Activated naive CD8-positive, alpha-beta T cell treated with anti-CD3 and anti-CD28 coated beads, Interleukin-2, amount 10 ng/mL, durations not matched to agents 7 days and 5 days (primary cell): ENCODE data around the gene LIFR. TPM values are rescaled to one million over a fixed set of nuclear protein-coding genes. Genes with fewer than 3 reads are reported as not detected.
"Not testable (repeated sequence)": the region's sequence is repeated elsewhere in the genome, so short reads cannot be mapped to it uniquely, and the experiment has no call there.

Experiments used
- ATAC-seq: fragments of 150-1000 bp; cut with Tn5 transposase; one replicate; pipeline ENCODE4 v1.10.0; 2021; ENCODE audit warnings: low read depth, moderate library complexity
- POLR2A ChIA-PET: fragments of 350-600 bp; sonication (Branson Sonifier 250); formaldehyde crosslinking; loops from one replicate; lab custom pipeline; 2021; ENCODE audit warnings: antibody characterized with exemption; lab: Charles Lee
- DNase-seq: peaks from one replicate; pipeline ENCODE4 v3.0.0; 2021
- H3K27ac Mint-ChIP-seq: one replicate; pipeline ENCODE4 v1.8.0; 2022; ENCODE audit warnings: mild to moderate bottlenecking, mixed read lengths
- H3K27me3 Mint-ChIP-seq: one replicate; pipeline ENCODE4 v1.8.0; 2022; ENCODE audit warnings: mild to moderate bottlenecking, moderate library complexity, mixed read lengths
- H3K36me3 Mint-ChIP-seq: one replicate; pipeline ENCODE4 v1.8.0; 2021; ENCODE audit warnings: mild to moderate bottlenecking, mixed read lengths
- H3K4me1 Mint-ChIP-seq: one replicate; pipeline ENCODE4 v1.8.0; 2021; ENCODE audit warnings: mixed read lengths
- H3K4me3 Mint-ChIP-seq: one replicate; pipeline ENCODE4 v1.8.0; 2022; ENCODE audit warnings: mild to moderate bottlenecking, moderate library complexity, mixed read lengths
- H3K9me3 Mint-ChIP-seq: one replicate; pipeline ENCODE4 v1.8.0; 2021; ENCODE audit warnings: mixed read lengths
- total RNA-seq, 2 experiments: library from RNA; stranded (reverse); gene quantifications; one replicate each; pipeline ENCODE4 v1.2.3, GENCODE V29; 2021

Gene LIFR
- total RNA-seq, 2 experiments from 2014 or later, result not detected

DNA sequence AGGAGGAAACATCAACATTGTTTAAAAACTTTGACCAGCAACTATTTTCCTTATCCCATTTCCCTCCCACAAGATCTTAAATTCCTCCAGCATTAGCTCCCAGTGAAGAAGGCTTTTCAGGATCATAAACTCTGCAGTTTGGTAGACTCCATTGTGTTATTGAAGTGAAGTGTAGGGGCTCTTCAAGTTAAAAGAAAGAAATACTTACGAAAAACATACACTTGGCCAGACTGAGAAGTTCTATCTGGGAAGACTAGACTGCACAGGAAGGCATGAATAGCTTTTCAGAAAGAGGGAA, 22.3 kb downstream of the LIFR start:
- POLR2A ChIA-PET, result no interaction called here
- Mint-ChIP-seq H3K4me1 (no peaks in the 10 kb centered on the region), H3K27me3 (peaks cover 14% of the 10 kb centered on the region), H3K27ac (no peak overlapping the region), H3K9me3 (no peaks in the 10 kb centered on the region), H3K4me3 (no peak overlapping the region), H3K36me3 (no peaks in the 10 kb centered on the region)
- ATAC-seq (no peak), DNase-seq (no peak)

DNA sequence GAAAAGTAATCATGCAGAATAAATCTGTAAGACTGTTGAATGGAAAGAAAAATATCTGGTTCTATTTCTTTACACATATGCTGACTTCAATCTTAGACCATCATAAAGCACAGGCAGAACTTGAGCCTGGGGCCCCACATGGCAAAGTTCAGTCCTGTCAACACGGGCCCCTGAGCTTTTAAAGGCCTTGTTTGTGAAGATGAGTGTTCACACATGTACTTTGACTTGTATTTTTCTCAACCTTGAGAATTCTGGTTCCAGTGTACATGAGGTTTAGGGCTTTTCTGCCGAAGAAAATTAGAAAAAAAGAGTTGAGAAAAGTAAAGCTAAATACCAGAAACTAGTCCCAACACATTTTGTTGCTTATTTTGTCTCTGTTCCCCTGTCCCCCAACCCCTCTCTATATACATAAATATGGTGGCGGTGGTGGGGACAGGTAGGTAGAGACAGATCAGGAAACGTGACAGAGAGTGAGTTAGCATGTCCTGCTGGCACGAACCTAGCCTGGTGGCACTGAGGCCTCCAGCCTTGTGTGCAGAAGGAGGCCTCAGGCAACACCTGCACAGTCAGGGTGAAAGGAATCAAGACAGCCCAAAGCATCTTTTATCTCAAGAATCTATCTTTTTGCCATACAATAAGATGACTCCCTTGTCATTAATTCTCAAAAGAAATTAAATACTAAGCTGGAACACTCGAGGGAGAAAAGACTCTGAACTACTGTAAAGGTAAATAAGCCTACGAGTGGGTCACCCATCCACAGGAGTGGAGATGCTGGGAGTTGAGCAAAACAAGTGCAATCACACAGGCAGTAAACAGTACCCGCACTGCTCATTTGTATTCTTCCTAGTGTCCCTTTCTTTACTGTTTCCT, 22.9 kb downstream of the LIFR start:
- Mint-ChIP-seq H3K9me3 (no peaks in the 10 kb centered on the region), H3K27ac (no peak overlapping the region), H3K36me3 (no peaks in the 10 kb centered on the region), H3K27me3 (peaks cover 14% of the 10 kb centered on the region), H3K4me3 (no peak overlapping the region), H3K4me1 (no peaks in the 10 kb centered on the region)
- POLR2A ChIA-PET, result no interaction called here
- ATAC-seq (no peak), DNase-seq (no peak)

DNA sequence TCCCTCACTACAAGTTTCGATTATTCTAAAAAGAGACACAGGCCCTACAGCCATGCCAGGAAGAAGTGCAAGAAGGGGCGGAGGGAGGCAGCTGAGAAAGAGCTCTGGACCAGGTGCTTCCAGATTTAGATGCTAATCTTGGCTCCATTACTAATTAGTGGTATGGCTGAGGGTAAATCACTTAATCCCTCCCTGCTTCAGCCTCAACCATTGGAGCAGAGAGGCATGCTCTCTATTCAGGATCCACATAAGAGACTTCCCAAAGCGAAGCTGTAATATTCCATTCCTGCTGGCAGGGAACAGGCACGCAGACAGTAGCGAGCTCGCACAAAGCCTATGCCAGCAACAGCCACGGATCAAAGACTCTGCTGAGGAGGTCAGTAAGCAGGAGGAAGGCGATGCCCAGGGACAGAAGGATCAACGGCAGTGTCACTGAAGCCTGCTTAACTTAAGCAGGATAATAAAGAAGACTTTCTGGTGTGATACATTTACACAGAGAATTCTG, 24.2 kb downstream of the LIFR start:
- POLR2A ChIA-PET, result no interaction called here
- no peak for ATAC-seq
- no peaks in the 10 kb centered on the region for H3K9me3 Mint-ChIP-seq
- no peak overlapping the region for H3K4me3 Mint-ChIP-seq
- H3K27me3 Mint-ChIP-seq, result peaks cover 11% of the 10 kb centered on the region
- no peaks in the 10 kb centered on the region for H3K36me3 Mint-ChIP-seq
- DNase-seq, result no peak
- no peaks in the 10 kb centered on the region for H3K4me1 Mint-ChIP-seq
- no peak overlapping the region for H3K27ac Mint-ChIP-seq

DNA sequence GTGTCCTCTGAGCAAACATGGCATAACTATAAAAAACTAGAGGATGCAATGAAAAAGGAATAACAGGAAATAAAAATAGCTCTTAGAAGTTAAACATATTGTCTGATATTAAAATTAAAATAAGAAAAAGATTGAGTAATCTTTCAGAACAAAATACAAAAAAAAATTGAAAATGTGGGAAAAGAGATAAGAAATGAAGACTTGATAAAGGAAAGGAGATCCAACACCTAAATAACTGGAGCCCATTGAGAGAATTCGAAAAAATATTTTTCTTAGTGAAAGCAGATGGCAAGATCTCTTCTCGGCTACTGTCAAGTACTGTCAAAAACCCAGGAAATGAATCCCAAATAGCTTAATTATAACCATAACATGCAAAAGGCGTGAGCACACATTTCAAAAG, 24.9 kb downstream of the LIFR start:
- H3K4me1 Mint-ChIP-seq, result no peaks in the 10 kb centered on the region
- H3K9me3 Mint-ChIP-seq, result no peaks in the 10 kb centered on the region
- DNase-seq, result no peak
- no peak overlapping the region for H3K27ac Mint-ChIP-seq
- peaks cover 7% of the 10 kb centered on the region for H3K27me3 Mint-ChIP-seq
- H3K36me3 Mint-ChIP-seq, result no peaks in the 10 kb centered on the region
- ATAC-seq, result no peak
- POLR2A ChIA-PET, result no interaction called here
- no peak overlapping the region for H3K4me3 Mint-ChIP-seq

DNA sequence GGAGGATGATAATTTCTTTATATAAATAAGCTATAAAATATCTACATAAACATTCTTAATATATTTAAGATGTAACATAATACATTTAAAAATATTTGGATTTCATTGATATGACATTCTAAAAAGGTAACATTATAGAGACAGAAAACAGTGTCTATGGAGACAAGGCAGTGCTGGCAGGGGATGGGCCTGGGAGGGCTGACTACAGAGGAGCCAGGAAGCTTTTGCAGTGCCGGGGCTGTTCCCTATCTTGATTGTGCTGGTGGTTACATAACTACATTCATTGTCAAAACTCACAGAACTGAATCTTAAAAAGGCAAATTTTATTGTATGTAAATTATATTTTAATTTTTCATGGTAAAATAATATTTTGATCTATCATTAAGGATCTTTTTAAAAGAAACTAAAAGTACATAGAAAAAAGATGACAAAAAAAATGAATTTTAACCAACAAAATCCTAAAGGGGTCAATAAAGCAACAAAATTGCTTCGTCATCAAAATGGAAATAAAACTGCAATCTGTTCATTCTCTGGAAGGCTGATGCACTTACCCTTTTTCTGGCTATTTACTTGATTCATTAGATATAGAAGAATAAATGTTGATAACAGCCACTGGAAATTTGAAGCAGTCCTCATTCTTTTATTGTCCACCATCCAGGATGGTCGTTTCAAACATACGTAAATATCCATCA, 26.3 kb downstream of the LIFR start:
- no peaks in the 10 kb centered on the region for H3K4me1 Mint-ChIP-seq
- ATAC-seq (no peak), DNase-seq (no peak)
- no peaks in the 10 kb centered on the region for H3K36me3 Mint-ChIP-seq
- H3K4me3 Mint-ChIP-seq, result no peak overlapping the region
- H3K27me3 Mint-ChIP-seq, result peaks cover 10% of the 10 kb centered on the region
- H3K27ac Mint-ChIP-seq, result no peak overlapping the region
- POLR2A ChIA-PET, result no interaction called here
- H3K9me3 Mint-ChIP-seq, result no peaks in the 10 kb centered on the region

DNA sequence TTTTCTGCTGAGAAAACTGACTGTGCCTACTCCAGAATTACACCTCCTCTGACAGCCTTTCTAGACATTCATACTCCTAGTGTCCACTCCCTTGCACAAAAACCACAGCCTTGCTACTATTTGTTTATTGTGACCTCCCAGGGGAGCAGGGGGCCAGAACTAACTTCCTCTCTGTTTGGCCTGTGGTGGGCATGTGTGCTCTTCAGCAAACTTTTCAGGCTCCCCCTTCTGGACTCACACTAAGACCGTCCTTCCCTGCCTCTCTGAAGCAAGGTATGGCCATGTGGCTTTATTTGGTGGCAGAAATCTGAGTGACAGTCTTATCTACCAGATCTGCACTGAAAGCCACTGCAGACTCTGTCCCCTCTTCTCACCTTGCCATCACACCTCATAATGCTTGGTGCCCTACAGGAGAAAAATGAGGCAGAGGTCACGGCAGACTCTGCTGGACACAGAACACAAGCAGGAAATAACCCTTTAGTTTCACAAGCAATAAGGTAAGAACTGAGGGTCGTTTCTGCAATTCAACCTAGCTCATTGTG, 28.2 kb downstream of the LIFR start:
- POLR2A ChIA-PET, result no interaction called here
- Mint-ChIP-seq H3K4me1 (no peaks in the 10 kb centered on the region), H3K27ac (no peak overlapping the region), H3K36me3 (no peaks in the 10 kb centered on the region), H3K27me3 (peaks cover 20% of the 10 kb centered on the region), H3K9me3 (no peaks in the 10 kb centered on the region), H3K4me3 (no peak overlapping the region)
- no peak for DNase-seq
- ATAC-seq, result no peak

DNA sequence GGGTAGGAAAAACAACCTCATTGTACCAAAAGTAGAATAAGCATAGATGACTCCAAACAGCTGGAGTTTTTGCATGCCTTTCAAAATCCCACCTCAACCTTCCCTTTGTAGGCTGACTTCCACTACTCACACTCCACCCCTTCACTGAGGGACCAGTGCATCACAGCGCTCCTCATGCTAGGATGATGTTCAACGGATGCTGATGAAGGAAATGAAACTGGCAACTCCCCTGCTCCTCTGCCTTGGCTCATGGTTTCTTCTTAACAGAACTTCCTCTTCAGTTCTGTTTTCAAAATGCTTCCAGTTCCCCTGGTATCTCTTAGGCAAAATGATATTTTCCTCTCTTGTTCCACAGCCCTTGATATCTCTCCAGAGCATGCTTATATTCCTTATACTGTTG, 29.0 kb downstream of the LIFR start:
- H3K27ac Mint-ChIP-seq, result no peak overlapping the region
- no peaks in the 10 kb centered on the region for H3K9me3 Mint-ChIP-seq
- no peaks in the 10 kb centered on the region for H3K4me1 Mint-ChIP-seq
- POLR2A ChIA-PET, result no interaction called here
- H3K4me3 Mint-ChIP-seq, result no peak overlapping the region
- H3K36me3 Mint-ChIP-seq, result no peaks in the 10 kb centered on the region
- ATAC-seq, result no peak
- H3K27me3 Mint-ChIP-seq, result peaks cover 22% of the 10 kb centered on the region
- no peak for DNase-seq

DNA sequence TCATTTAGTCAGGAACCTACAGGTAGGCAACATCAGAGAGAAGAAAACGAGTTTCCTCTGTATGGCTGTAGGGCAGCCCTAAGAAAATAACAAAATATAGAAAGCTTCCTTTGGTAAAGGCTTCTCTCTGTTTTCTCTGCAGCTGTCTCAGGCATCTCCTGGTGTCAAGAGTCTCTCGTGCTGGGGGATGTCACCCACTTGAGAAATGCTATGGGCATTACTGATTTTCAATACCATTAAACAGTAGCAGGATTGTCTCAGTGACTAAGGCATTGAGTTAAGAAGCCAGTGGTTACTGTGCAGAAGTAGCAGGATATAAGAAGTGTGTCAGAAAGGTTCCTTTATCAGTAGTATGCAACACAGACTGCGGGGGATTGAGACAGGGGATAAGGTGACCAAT, 32.4 kb downstream of the LIFR start:
- POLR2A ChIA-PET, result no interaction called here
- no peak overlapping the region for H3K4me3 Mint-ChIP-seq
- no peak overlapping the region for H3K27ac Mint-ChIP-seq
- ATAC-seq (no peak), DNase-seq (no peak)
- no peaks in the 10 kb centered on the region for H3K36me3 Mint-ChIP-seq
- H3K27me3 Mint-ChIP-seq, result peaks cover 19% of the 10 kb centered on the region
- H3K4me1 Mint-ChIP-seq, result no peaks in the 10 kb centered on the region
- no peaks in the 10 kb centered on the region for H3K9me3 Mint-ChIP-seq

DNA sequence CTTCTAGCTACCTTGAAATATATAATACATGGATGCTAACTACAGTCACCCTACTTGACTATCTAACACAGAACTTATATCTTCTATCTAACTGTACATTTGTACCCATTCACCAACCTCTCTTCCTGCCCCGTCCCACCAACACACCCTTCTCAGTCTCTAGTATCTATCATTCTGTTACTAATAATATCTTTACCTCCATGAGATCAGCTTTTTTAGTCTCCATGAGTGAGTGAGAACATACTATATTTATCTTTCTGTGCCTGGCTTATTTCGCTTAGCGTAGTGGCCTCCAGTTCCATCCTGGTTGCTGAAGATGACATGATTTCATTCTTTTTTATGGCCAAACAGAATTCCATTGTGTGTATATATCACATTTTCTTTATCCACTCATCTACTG, 37.0 kb downstream of the LIFR start:
- POLR2A ChIA-PET, result no interaction called here
- no peaks in the 10 kb centered on the region for H3K9me3 Mint-ChIP-seq
- H3K27ac Mint-ChIP-seq, result no peak overlapping the region
- ATAC-seq (no peak), DNase-seq (no peak)
- H3K4me3 Mint-ChIP-seq, result no peak overlapping the region
- no peaks in the 10 kb centered on the region for H3K4me1 Mint-ChIP-seq
- peaks cover 20% of the 10 kb centered on the region for H3K27me3 Mint-ChIP-seq
- no peaks in the 10 kb centered on the region for H3K36me3 Mint-ChIP-seq

DNA sequence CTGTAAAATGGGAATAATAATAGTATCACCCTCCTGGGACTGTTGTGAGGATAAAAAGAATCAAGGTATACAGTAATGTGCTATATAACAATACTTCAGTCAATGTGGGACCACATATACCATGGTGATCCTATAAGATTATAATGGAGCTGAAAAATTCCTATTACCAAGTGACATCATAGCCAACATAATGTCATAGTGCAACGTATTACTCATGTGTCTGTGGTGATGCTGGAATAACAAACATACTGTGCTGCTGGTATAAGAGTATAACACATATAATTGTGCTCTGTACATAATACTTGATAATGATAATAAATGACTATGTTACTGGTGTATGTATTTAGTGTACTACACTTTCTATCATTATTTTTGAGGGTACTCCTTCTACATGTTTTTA, 38.1 kb downstream of the LIFR start:
- H3K27me3 Mint-ChIP-seq, result peaks cover 22% of the 10 kb centered on the region
- H3K36me3 Mint-ChIP-seq, result no peaks in the 10 kb centered on the region
- H3K27ac Mint-ChIP-seq, result no peak overlapping the region
- no peaks in the 10 kb centered on the region for H3K9me3 Mint-ChIP-seq
- POLR2A ChIA-PET, result no interaction called here
- DNase-seq (no peak), ATAC-seq (no peak)
- no peak overlapping the region for H3K4me3 Mint-ChIP-seq
- H3K4me1 Mint-ChIP-seq, result no peaks in the 10 kb centered on the region

DNA sequence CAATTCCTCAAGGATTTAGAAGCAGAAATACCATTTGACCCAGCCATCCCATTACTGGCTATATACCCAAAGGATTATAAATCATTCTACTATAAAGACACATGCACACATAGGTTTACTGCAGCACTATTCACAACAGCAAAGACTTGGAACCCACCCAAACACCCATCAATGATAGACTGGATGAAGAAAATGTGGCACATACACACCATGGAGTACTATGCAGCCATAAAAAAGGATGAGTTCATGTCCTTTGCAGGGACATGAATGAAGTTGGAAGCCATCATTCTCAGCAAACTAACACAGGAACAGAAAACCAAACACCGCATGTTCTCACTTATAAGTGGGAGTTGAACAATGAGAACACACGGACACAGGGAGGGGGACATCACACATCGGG, 39.8 kb downstream of the LIFR start:
- H3K36me3 Mint-ChIP-seq, H3K4me3 Mint-ChIP-seq, ATAC-seq, DNase-seq, H3K9me3 Mint-ChIP-seq, POLR2A ChIA-PET, H3K4me1 Mint-ChIP-seq, H3K27ac Mint-ChIP-seq: not testable (repeated sequence)
- H3K27me3 Mint-ChIP-seq, result peaks cover 23% of the 10 kb centered on the region

DNA sequence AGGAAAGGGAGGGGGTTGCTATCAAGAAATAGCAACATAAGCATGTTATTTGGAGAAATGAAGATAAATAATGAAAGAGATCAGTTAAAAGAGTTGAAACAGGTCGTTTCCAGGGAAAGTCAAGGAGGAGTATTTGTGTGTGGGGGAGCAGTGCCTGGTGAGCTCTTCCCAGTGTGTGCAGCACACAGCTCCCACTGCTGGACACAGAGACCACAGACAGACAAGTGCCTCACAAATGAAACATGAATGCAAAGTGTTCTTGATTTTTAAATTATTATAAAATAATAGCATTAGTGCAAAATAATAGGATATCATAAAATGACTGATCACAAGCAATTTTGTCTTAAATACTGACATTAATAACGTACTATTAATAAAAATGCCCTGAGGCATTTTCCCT, 40.8 kb downstream of the LIFR start:
- POLR2A ChIA-PET, result no interaction called here
- Mint-ChIP-seq H3K4me3 (no peak overlapping the region), H3K27me3 (peaks cover 25% of the 10 kb centered on the region), H3K36me3 (no peaks in the 10 kb centered on the region), H3K9me3 (no peaks in the 10 kb centered on the region), H3K4me1 (no peaks in the 10 kb centered on the region), H3K27ac (no peak overlapping the region)
- DNase-seq (no peak), ATAC-seq (no peak)

DNA sequence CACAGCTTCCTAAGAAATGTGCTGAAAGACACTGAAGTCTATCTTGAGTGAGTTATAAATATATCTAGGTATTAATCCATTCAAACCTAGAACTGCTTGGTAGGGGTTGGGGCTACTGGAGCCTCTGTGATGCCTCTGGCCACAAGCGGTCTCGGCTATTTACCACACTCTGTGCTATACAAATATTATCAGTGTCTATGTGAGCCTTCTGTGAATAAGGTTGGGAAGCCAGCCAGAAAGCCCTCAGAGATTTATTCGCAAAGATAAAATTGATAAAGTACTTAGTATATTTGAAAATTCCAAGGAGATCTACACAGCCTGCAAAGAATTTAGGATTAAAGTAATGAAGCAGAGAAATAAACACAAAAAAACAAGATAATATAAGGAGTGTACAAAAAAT, 41.4 kb downstream of the LIFR start:
- Mint-ChIP-seq H3K9me3 (no peaks in the 10 kb centered on the region), H3K27ac (no peak overlapping the region), H3K4me3 (no peak overlapping the region), H3K27me3 (peaks cover 25% of the 10 kb centered on the region), H3K36me3 (no peaks in the 10 kb centered on the region), H3K4me1 (no peaks in the 10 kb centered on the region)
- no peak for ATAC-seq
- DNase-seq, result no peak
- POLR2A ChIA-PET, result no interaction called here

DNA sequence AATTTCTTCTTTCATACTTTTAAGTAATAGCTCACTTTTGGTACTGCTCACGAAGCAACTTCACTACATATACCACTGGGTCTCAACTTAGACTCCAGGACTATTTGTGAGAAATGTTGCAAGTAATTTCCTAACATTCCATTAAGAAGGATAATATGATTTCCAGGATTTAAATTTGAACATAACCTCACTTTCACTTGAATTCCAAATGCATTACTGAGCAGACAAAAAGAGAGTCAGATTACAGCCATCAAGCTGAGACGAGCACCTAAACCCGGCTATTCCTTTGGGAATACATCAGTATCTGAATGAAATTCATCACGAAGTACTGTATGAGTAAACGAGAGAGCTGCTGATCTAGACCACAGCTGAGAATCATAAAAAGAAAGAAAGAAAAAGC, 47.3 kb downstream of the LIFR start:
- ATAC-seq, result no peak
- Mint-ChIP-seq H3K4me1 (no peaks in the 10 kb centered on the region), H3K27me3 (peaks cover 32% of the 10 kb centered on the region), H3K27ac (no peak overlapping the region), H3K4me3 (no peak overlapping the region), H3K36me3 (no peaks in the 10 kb centered on the region), H3K9me3 (no peaks in the 10 kb centered on the region)
- DNase-seq, result no peak
- POLR2A ChIA-PET, result no interaction called here
